Lung microvascular endothelial cell (primary cell): Measurements from ENCODE around the gene NAV3. TPM values are rescaled to one million over a fixed set of nuclear protein-coding genes. Genes with fewer than 3 reads are reported as not detected.
"Not testable (repeated sequence)": the region's sequence is repeated elsewhere in the genome, so short reads cannot be mapped to it uniquely, and the experiment has no call there.

Source experiments
- DNase-seq, 2 donors: peaks; one replicate each; pipeline versions ENCODE4 v3.0.0 to v3.0.0-alpha.2; 2010; ENCODE audit warnings: low read depth in 2 of 2
- total RNA-seq: library from RNA; depleted of rRNA; stranded (reverse); fragments of >200 nt; gene quantifications from 2 replicates; pipeline ENCODE4 v1.2.1, GENCODE V29; 2014

The NAV3 gene
- total RNA-seq, 1 donor from 2014 or later = 1.2 TPM

DNA sequence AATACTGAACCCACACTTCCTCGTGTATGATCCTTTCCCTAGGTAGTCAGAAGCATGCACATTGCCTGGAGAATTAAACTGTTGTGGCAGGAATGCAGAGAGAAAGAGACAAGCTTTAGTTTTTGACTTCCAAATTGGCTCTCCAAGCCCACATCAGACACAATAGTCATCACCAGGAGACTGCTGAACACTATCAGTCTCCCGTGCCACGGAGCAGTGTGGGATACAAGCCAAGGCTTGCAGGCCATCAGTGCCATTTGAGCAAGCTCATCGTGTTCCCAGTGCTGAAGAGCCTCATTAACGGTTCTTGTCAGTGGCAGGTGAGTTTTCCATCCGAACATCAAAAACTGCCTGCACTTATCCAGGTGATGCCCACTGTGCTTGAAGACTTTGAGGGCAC, 410.8 kb downstream of the NAV3 start:
- DNase-seq = no peak

DNA sequence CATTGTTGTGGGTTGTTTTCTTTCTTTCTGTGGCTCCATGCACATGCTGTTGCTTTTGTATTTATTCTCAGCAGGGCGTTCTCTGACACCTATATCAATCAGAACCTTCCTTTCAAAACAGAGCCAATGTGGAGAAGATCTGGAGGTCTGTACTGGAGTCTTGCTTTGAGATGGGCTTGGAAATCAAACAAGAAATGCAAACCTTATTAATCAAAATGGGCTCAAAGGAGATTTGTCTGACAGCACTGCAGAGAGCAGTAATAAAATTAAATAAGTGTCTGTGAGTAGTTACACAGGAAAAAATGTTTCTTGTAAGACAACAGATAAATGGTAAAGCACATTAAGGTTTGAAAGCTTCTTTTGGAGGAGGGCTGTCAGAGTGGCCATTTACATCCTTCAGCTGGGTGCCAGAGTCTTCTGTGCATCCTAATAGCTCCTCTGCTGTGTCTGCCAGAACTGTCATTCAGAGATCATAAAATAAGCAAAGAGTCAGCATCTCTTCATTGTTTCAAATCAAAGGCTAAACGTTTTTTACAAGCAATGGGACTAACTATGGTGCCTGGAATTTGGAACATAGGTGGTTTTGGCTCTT, 414.3 kb downstream of the NAV3 start:
- DNase-seq = no peak

DNA sequence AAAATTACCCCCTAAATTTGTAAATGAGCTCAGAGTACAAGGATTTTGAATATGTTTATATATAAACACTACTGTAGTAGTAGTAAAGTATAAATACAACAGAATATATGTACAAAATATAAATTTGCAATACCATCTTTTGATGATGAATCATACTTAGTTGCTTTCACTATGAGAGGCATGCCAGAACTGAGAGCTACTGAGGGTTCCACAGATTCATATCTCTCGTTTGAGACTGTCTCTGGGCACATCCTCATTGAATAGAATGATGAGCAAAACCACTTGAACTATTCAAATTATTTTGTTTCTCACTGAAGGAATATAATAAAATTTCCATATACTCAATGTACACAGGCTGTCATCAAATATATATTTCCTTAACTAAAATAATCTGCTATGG, 417.6 kb downstream of the NAV3 start:
- DNase-seq = no peak

DNA sequence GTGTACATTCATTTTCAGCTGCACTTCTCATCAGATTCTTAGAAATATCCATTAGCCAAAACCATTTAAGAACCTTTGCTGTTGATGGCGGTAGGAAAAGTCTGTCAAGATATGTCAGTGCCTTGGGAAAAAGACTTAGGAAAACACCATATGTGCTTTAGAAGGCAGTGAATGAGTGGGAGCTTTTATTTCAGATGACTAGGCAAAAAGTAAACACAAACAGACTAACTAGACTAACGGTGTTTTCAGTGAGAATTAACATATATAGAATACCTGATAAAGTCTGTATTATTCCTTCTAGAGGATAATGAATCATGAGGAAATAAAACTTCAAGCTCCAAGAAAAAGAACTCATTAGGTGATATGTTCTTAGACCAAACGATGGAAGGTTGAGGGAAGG, 418.9 kb downstream of the NAV3 start:
- DNase-seq = no peak

DNA sequence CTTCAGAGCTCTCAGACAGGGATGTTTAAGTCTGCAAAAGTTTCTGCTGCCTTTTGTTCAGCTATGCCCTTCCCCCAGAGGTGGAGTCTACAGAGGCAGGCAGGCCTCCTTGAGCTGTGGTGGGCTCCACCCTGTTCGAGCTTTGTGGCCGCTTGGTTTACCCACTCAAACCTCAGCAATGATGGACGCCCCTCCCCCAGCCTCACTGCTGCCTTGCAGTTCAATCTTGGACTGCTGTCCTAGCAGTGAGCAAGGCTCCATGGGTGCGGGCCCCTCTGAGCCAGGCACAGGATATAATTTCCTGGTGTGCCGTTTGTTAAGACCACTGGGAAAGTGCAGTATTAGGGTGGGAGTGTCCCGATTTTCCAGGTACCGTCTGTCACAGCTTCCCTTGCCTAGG, 427.0 kb downstream of the NAV3 start:
- DNase-seq = not testable (repeated sequence)

DNA sequence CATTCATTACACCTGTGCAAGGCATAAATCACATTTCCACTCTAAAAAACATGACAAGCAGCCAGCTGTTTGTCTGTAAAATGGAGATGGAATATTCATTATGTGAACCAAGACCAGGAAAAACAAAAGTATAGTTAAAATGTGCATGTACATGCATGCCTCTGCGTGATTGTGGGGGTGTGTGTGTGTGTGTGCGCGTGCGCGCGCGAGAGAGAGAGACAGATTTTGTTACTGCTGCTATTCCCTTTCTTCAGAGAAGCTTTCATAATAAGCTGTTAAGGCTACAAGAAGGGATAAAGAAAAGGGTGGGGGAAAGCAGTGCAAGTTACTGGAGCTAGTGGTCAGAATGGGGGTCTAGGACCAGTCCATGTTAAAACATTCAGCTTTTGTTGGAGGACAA, 430.3 kb downstream of the NAV3 start:
- DNase-seq = no peak

DNA sequence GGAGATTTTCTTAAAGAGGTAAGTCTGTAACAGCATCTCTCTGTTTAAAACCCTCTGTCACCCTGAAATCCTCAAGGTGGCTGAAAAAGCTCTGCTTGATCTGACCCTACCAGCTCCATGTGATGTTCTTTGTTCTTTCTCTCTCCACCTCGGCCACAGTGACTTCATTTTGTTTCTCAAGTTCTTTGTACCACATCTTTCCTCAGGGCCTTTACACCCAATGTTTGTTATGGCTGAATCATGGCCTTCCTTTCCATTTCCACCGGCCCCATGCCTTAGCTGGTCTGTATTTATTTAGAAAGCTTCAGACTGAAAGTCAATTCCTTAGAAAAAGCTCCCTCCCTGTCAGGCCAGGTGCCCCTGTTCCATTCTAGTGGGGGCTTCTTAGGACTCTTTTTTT, 431.2 kb downstream of the NAV3 start:
- DNase-seq = no peak
